Lung (tissue), 12 donors: Measurements from ENCODE around the gene TM4SF5. TPM values are rescaled to one million over a fixed set of nuclear protein-coding genes. Genes with fewer than 3 reads are reported as not detected.
A peak's percentile ranks its signal among the peaks of the same experiment; 100 is the strongest.

Source experiments
- ATAC-seq: fragments of 200-7000 bp; cut with Tn5 transposase; one replicate; pipeline ENCODE4 v1.9.1; 2020; ENCODE audit warnings: moderate number of reproducible peaks; ENCODE audit not compliant: insufficient read depth, low FRiP score
- DNase-seq, 3 donors: peaks; one replicate each; pipeline ENCODE4 v3.0.0-alpha.2; 2013 to 2017
- H3K27ac ChIP-seq, 2 donors: one replicate each; pipeline ENCODE4 v1.5.1; 2013; ENCODE audit warnings: mild to moderate bottlenecking in 2 of 2, moderate library complexity in 2 of 2, control low read depth in 1 of 2, inconsistent platforms in 1 of 2, low read depth in 1 of 2, low read length in 1 of 2
- H3K27me3 ChIP-seq, 3 donors: one replicate each; pipeline ENCODE4 v1.5.1; 2013; ENCODE audit warnings: low read length in 2 of 3; ENCODE audit not compliant: control insufficient read depth in 3 of 3, insufficient read depth in 3 of 3
- H3K36me3 ChIP-seq, 4 donors: one replicate each; pipeline ENCODE4 v1.5.1; 2013; ENCODE audit warnings: low read length in 4 of 4, mild to moderate bottlenecking in 1 of 4, moderate library complexity in 1 of 4; ENCODE audit not compliant: control insufficient read depth in 4 of 4, insufficient read depth in 4 of 4
- H3K4me1 ChIP-seq, 5 donors: one replicate each; pipeline ENCODE4 v1.5.1; 2013; ENCODE audit warnings: low read length in 5 of 5, mild to moderate bottlenecking in 2 of 5, moderate library complexity in 1 of 5; ENCODE audit not compliant: control insufficient read depth in 5 of 5, insufficient read depth in 5 of 5
- H3K4me3 ChIP-seq: one replicate; pipeline ENCODE4 v1.5.1; 2013; ENCODE audit warnings: mild to moderate bottlenecking, control low read depth, moderate library complexity
- H3K9ac ChIP-seq, 2 donors: one replicate each; pipeline ENCODE4 v1.5.1; 2013; ENCODE audit warnings: low read length in 2 of 2, control low read depth in 1 of 2; ENCODE audit not compliant: insufficient read depth in 1 of 2
- H3K9me3 ChIP-seq, 4 donors: one replicate each; pipeline ENCODE4 v1.5.1; 2013; ENCODE audit warnings: low read length in 3 of 4, mild to moderate bottlenecking in 1 of 4, moderate library complexity in 1 of 4; ENCODE audit not compliant: control insufficient read depth in 4 of 4, insufficient read depth in 3 of 4
- CTCF ChIP-seq: IDR thresholded peaks from 2 replicates; pipeline ENCODE4 v1.5.1; 2012; ENCODE audit warnings: mild to moderate bottlenecking; ENCODE audit errors: control extremely low read depth, extremely low read depth
- WGBS, 2 donors: extraction: QIAGEN DNeasy Blood & Tissue Kit; methylation state at CpG; one replicate each; pipeline ENCODE4 v1.1.7; 2013; 5-methylcytosine and 5-hydroxymethylcytosine counted together
- polyA plus RNA-seq, 2 donors: library from polyadenylated mRNA; stranded (reverse); fragments of 200-250 nt; gene quantifications; one replicate each; pipeline ENCODE4 v1.2.1, GENCODE V29; 2013
- total RNA-seq, 2 donors: library from RNA; depleted of rRNA in 1 of 2; stranded (reverse); fragments of >200 nt in 1 of 2; gene quantifications; one replicate each; pipeline ENCODE4 v1.2.1, GENCODE V29; 2014 to 2021
- donor health status: control.
- donor health status: control.
- donor health status: Bipolar disorder and iron deficiency.
- donor health status: healthy.
- donor health status: DM: yes; HTN: yes; CAD: no.

Gene TM4SF5
- total and polyA plus RNA-seq, 4 donors, result not detected

DNA sequence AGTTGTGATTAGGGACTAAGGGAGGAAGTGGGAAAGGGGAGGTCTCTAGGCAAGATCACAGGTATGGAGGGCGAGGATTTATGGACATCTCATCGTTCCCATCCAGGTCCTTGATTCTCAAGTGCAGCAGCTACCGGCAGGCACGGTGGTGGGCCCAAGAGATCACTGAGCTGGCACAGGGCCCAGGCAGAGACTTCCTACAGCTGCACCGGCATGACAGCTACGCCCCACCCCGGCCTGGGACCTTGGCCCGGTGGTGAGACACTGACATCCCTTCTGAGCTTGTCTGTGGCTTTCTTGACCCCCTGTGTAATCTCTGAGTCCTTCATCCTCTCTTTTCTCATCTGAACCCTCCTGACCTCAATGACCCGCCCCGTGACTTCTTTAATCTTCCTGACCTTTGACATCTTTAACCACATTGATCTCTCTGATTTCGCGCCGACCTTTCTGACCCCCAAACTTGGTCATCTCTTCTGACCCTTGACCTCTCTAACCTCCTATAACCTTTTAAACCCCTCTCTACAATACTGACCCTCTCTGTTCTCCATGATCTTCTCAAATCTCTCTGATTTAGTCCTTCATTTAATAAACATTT, 39.1 kb downstream of the TM4SF5 start:
- ATAC-seq, result no peak
- Histone ChIP-seq H3K27me3 (no peaks in the 10 kb centered on the region), H3K9me3 (no peaks in the 10 kb centered on the region), H3K4me3 (no peak overlapping the region), H3K9ac (no peak overlapping the region), H3K27ac (no peak overlapping the region), H3K36me3 (peaks cover 0 to 32% (median 23%) of the 10 kb centered on the region in 4 donors), H3K4me1 (peaks cover 0 to 18% (median 8%) of the 10 kb centered on the region in 5 donors)
- TF ChIP-seq CTCF, result no peak
- 59 to 63% methylated on average over 13 of the region's 13 CpGs for WGBS, 2 donors
- DNase-seq, result peak in 2 of 3 donors; percentile 19 to 42

- no peak overlapping the region for H3K4me3 ChIP-seq
- no peak for DNase-seq
- peaks cover 0 to 12% (median 8%) of the 10 kb centered on the region in 5 donors for H3K4me1 ChIP-seq
- no peak overlapping the region for H3K27ac ChIP-seq
- no peak for ATAC-seq
- H3K9ac ChIP-seq, result no peak overlapping the region
- peaks cover 0 to 38% (median 25%) of the 10 kb centered on the region in 4 donors for H3K36me3 ChIP-seq
- TF ChIP-seq CTCF, result no peak
- 93 to 94% methylated on average over 12 of the region's 12 CpGs for WGBS, 2 donors
- no peaks in the 10 kb centered on the region for H3K27me3 ChIP-seq
- no peaks in the 10 kb centered on the region for H3K9me3 ChIP-seq
Measured at GRCh38 chr17:4811471-4811870, 39.8 kb downstream of the TM4SF5 start.

DNA sequence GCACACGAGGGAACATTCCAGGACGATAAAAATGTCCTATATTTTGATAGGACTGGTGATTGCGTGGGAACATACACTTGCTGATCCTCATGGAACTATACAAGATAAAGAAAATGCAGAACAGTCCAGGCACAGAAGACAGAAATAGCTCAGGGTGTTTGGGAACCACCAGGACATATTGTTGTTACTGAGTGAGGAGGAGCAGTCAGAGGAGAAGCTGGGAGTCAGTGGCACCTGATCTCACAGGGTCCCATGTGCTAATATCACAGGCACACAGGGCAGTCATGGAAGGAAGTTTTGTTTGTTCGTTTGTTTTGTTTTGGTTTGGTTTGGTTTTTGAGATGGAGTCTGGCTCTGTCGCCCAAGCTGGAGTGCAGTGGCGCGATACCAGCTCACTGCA, 41.0 kb downstream of the TM4SF5 start:
- DNase-seq (no peak), ATAC-seq (no peak)
- no peak for TF ChIP-seq CTCF
- Histone ChIP-seq H3K27me3 (no peaks in the 10 kb centered on the region), H3K36me3 (peaks cover 0 to 45% (median 32%) of the 10 kb centered on the region in 4 donors), H3K9ac (no peak overlapping the region), H3K9me3 (no peaks in the 10 kb centered on the region), H3K4me3 (no peak overlapping the region), H3K4me1 (peaks cover 0 to 10% (median 7%) of the 10 kb centered on the region in 5 donors), H3K27ac (no peak overlapping the region)
- 89 to 95% methylated on average over 7 of the region's 7 CpGs for WGBS, 2 donors
